GM18909 (cell line): Measurements from ENCODE around the gene TTLL10.
"Not testable (repeated sequence)": the region's sequence is repeated elsewhere in the genome, so short reads cannot be mapped to it uniquely, and the experiment has no call there.

ENCODE experiments used
- ATAC-seq: cut with Tn5 transposase; IDR thresholded peaks from one replicate; pipeline ENCODE4 v1.9.1; 2021; ENCODE audit warnings: mild to moderate bottlenecking; ENCODE audit not compliant: unreplicated experiment, poor library complexity

The TTLL10 gene

GRCh38 chr1:1183833-1184775, 10.4 kb downstream of the TTLL10 start:
- no peak for ATAC-seq

GRCh38 chr1:1185101-1185765, 11.6 kb downstream of the TTLL10 start:
- no peak for ATAC-seq

- ATAC-seq = no peak
Observed at GRCh38 chr1:1187938-1188337, 14.3 kb downstream of the TTLL10 start.

- ATAC-seq = no peak
Observed at GRCh38 chr1:1189111-1189510, 15.4 kb downstream of the TTLL10 start.

- no peak for ATAC-seq
Observed at GRCh38 chr1:1191734-1192133, 18.1 kb downstream of the TTLL10 start.

- no peak for ATAC-seq
Observed at GRCh38 chr1:1194723-1195122, 21.0 kb downstream of the TTLL10 start.

GRCh38 chr1:1195726-1196125, 22.0 kb downstream of the TTLL10 start:
- not testable (repeated sequence) for ATAC-seq

- ATAC-seq = no peak
Observed at GRCh38 chr1:1196431-1197187, 22.9 kb downstream of the TTLL10 start.

GRCh38 chr1:1197188-1197500, 23.5 kb downstream of the TTLL10 start:
- no peak for ATAC-seq

GRCh38 chr1:1197551-1198422, 24.1 kb downstream of the TTLL10 start:
- no peak for ATAC-seq

GRCh38 chr1:1198423-1199140, 24.9 kb downstream of the TTLL10 start:
- ATAC-seq = no peak

GRCh38 chr1:1199141-1199960, 25.7 kb downstream of the TTLL10 start:
- no peak for ATAC-seq

GRCh38 chr1:1199961-1200875, 26.5 kb downstream of the TTLL10 start:
- ATAC-seq = no peak

- no peak for ATAC-seq
Observed at GRCh38 chr1:1200876-1201810, 27.5 kb downstream of the TTLL10 start.

- no peak for ATAC-seq
Observed at GRCh38 chr1:1202831-1203560, 29.3 kb downstream of the TTLL10 start.
